HG03432 (cell line): ENCODE data around the gene TBC1D16.
"Not testable (repeated sequence)": the region's sequence is repeated elsewhere in the genome, so short reads cannot be mapped to it uniquely, and the experiment has no call there.

Source experiments
- ATAC-seq: cut with Tn5 transposase; IDR thresholded peaks from one replicate; pipeline ENCODE4 v1.9.1; 2021; ENCODE audit warnings: mild to moderate bottlenecking, moderate library complexity; ENCODE audit not compliant: unreplicated experiment

The TBC1D16 gene

DNA sequence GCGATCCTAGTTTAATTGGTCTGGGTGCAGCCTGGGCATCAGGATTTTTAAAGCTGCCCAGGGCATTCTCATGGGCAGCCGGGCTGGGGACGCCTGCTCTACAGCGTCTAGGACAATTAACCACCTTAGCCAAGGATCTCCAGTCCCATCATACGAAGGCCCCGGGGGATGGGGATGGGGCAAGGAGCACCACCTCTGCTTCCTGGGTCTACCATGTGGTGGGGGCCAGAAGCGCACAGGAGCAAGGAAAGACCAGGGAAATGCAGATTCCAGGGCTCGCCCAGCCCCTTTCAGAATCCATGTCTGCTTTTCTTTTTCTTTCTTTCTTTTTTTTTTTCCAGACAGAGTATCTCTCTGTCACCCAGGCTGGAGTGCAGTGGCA is 29.3 kb downstream of the TBC1D16 start:
- ATAC-seq: no peak

DNA sequence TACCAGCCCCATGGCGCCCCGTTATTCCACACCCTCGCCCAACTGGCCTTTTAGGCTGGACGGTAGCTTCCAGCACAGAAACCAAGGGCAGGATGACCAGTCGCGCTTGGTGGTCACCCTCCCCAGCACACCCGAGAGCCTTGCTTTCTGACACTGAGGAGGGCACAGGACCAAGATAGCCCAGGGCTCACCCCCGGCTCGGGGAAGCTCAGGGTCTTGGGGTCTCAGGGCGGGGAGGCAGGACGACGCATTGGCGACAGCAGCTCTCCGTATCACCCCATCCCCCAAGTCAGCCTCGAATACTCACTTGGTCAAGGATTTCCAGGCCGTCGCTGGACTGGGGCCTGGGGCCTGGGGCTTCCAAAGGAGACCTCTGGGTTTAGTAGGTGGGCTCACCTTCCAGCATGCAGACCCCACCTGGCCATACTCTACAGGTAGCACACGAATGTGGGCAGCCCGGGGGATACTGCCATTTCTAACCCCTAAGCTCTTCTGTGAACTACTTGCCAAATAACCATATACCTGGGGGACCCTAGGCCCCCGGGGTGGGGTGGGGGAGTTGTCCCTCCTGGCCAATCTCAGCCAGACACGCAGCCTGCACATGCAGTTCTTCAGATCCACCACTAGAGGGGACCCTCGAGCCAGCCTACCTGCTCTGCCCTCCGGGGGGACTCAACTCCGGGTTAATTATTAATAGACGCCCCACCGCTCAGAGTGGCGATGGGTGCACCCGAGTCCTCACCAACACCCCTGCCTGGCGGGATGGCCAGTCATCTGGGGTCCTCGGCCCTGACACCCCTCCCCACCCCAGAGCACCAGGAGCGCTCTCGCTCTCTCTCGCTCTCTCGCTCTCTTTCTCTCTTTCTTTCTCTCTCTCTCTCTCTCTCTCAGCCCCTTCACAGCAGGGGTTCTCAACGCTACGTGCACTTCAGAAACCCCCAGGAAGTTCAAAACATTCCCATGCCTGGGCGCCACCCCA is 30.0 kb downstream of the TBC1D16 start:
- no peak for ATAC-seq

DNA sequence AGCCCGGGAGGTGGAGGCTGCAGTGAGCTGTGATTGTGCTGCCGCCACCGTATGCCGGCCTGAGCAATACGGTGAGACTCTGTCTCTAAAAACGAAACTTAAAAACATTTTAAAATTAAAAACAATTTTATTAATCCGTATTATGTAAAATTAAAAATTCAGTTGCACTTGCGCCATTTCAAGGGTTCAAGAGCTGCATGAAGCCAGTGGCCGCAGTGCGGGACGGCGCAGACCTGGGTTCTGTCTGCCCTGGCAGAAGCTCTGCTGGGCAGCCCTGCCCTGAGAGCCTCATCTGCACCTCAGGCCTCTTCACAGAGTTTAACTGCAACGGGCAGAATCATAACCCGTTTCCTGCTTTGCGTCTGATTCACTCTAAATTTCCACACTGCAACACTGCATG is 31.7 kb downstream of the TBC1D16 start:
- no peak for ATAC-seq

- no peak for ATAC-seq
Observed at GRCh38 chr17:80002690-80003490, 32.8 kb downstream of the TBC1D16 start.

DNA sequence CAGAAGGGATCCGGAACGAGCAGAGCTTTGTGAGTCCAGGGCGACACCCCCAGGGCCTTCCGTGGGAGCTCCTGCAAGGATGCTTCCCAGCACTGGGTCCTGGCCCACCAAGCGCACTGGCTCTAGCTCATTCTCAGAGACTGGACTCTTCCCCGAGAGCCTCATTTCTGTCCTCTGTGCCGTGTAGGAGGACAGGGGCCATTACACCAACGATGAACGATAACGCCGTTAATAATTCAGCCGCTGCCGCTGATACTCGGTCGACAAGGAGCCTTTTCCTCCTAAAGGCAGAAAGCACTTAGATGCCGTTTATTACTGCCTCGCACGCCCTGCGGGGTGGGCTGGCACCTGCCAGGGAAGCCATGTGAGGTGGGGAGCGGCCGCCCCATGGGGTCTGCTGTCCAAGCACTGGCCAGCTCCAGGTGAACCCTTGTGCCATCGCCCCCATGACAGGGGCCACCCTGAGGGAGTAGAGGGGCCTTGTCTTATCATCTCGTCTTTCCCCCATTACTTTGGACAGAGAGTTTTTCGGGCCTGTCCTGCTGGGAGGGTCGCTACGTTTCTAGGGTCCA is 33.5 kb downstream of the TBC1D16 start:
- ATAC-seq: no peak

DNA sequence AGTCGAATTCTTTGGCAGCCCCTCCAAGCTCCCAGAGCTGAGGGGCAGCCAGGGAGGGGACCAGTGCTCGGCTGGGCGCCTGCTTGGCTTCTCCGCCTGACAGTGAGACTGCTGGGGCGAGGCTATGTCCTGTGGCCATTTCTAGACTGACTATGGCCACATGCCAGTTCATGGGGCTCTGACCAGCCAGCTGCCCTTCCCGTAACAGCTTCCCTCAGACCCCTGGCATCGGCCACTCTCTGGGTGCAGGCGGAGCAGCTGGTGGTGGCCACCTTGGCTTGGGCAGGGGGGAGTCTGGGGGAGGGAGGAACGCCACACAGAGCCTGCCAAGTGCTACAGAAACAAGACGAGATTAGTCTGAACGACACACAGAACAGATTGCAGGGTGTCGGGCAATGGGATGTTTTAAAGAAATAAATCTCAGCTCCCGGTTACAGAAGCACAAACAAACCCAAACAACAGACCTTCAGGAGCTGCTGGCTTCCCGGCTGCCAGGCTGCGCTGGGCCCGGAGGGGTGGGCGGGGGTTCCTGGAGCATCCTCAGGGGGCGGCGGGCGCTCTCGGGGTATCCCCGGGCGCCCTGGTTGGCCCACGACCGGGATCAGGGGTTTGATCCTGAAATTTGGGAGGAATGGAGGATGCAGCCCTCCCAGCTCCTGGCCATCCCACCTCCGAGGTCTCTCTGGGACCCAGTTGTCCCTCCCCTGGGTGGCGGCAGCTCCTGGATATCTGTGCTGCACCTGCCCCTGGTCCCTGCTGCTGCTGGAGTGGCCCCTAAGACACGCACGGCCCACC is 34.5 kb downstream of the TBC1D16 start:
- ATAC-seq: no peak

DNA sequence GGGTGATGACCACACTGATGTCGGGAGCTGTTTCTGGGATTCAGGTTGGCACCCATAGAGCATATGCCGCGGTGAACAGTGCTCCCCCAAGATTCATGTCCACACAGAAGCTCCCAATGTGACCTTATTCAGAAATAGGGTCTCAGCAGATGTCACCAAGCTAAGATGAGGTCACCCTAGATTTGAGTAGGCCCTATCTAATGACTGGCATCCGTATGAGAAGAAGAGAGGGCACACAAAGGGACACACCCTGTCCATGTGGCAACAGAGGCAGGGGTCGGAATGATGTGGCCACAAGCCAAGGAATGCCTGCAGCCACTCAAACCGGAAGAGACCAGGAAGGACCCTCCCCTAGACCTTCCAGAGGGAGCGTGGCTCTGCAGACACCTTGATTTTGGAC is 35.5 kb downstream of the TBC1D16 start:
- ATAC-seq: no peak

DNA sequence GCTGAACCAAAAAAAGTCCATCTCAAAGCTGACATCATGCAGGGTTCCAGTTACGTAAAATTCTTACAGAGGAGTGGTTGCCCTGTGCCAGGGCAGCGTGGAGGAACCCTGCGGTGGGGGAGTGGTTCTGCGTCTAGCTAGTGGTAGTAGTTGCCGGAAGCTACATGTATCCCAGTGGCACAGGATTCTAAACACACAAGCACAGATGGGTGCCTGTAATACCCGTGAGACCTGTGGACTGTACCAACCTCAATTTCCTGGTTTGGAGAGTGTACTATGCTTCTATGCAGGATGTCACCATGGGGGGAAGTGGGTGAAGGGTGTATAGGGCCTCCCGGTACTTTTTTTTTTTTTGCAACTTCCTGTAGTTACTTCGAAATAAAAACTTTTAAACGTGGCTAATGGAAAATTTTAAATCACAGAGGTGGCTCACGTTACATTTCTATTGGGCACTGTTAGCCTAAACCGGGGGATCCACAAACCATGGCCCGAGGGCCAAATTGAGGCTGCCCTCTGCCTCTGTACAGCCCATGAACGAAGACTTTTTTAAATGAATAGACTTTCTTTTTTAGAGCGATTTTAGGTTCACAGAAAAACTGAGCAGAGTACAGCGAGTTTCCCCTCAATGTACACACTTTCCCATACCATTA is 38.5 kb downstream of the TBC1D16 start:
- ATAC-seq: no peak

DNA sequence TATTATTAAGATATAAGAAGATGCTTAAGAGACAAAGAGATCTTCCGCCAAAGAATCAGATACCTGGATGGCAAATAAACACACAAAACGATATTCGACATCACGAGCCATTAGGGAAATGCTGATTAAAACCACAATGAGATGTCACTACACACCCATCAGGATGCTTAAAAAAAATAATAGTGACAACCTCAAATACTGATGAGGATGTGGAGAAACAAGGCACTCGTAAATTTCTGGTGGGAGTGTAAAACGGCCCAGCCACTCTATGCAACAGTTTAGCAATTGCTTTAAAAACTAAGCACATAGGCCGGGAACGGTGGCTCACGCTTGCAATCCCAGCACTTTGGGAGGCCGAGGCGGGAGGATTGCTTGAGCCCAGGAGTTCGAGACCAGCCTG is 39.4 kb downstream of the TBC1D16 start:
- ATAC-seq: no peak

GRCh38 chr17:79995696-79996095 is 40.0 kb downstream of the TBC1D16 start:
- ATAC-seq: no peak

DNA sequence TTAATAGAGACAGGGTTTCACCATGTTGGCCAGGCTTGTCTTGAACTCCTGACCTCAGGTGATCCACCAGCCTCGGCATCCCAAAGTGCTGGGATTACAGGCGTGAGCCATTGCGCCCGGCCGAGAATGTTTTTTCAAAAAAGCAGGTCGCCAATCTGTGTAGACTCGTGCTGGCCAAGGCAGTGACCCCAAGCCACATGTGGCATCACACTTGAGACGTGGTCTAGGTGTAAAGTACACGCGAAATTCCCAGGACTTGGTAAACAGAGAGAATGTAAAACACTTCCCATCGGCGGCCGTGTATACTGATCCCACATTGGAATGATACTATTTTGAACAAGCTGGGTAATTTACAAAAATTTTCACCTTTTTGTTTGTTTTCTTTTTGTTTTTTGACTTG is 41.1 kb downstream of the TBC1D16 start:
- ATAC-seq: no peak

- ATAC-seq: not testable (repeated sequence)
Observed at GRCh38 chr17:79994228-79994569, 41.5 kb downstream of the TBC1D16 start.

DNA sequence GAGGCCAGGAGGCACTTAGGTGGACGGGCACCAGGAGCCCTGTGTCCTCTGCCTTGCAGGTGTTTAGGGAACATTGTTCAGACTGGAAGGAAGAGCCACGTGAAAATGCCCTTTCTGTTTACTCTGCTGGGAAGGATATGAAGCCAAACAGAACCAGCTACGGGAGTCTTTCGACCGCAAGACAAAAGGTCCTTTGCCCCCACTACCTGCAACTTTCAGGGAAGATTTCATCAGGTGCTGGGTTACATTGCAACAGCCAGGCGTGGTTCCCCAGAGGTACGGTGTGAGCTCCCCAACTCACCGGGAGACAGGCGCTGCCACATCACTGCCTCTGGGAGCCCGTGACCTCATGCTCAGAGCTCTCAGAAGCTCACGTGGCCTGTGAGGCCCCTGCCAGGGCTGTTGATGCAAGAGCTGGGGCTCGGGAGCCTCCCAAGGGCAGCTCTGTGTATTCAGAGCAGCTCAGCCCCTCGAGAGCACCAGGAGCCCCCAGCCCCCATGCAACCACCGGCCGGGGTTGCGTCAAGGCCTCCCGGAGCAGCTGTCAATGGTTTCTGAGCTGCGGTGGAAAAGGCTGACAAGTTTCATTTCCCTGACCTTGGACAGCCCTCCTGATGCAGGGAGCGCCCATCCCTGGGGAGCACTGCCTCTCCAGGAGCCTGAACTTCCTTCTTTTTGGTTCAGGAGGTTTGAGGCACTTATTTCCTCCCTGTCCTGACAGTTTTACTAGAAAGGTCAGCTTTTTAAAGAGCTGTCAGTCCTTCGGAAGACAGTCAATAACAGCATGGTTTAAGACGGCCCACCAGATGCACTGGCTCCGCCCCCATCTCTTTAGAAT is 42.1 kb downstream of the TBC1D16 start:
- no peak for ATAC-seq

DNA sequence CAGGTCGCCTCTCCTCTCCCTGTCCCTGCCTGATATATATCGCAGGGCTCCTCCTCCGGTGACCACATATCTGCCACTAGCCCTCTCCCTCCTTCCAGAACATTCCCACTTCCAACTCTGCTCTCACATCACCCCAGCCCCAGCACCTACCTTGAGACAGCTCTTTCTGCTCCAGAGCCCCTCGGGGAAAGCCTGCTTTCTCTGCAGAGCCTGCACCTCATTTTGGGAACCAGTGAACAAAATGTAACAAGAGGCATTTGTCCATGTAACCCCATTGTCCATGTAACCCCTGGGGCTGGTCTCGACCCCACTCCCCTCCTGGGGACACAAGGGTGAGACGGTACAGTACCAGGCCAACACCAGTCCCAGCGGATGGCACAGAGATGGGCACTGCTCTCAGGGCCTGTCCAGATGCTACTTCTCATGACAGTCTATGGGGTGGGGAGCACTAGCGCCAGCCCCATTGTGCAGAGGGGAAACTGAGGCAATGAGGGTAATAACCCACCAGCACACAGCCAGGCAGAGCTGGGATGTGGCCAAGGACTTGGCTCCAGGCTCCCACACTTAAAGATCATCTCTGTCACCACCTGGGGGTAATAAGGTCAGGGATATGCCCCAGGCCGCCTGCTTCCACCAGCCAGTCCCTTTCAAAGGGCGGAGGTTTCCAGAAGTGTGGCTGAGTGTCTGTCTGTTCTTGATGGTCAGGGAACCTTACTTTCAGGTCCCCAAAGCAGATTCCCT is 42.9 kb downstream of the TBC1D16 start:
- no peak for ATAC-seq

DNA sequence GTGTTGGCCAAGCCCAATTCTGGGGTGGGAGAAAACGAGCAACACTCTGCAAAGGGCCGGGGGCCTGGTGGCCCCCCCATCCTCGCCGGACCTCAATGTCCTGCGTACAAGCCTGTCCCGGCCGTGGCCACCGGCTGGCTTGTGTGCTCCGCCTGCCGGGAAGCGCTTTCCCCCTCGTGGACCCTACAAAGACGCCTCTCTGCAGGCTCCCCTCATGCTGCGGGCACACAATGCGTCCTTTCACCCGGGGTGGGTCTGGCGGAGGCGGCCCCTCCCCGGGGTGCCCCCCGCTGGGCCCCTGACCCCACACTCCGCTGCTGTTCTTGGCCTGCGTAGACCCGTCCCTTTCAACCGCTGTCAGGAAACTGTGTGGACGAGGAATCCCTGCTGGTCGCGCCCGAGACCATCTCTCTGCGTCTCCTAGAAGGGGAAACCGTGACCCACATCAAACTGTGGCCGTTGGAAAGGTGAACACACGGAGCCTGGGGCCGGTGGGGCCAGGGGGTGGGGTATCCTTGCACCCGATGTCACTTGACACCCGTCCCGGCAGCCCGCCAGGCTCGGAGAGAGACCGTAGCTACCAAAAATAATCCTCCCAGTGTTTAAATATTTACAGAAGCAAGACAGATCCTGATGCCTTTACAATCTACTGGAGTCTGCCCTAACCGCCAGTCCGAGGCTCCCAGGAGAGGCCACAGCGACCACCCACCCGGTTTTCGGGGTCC is 43.6 kb downstream of the TBC1D16 start:
- no peak for ATAC-seq

GRCh38 chr17:79991140-79991923 is 44.3 kb downstream of the TBC1D16 start:
- no peak for ATAC-seq

GRCh38 chr17:79990704-79991103 is 45.0 kb downstream of the TBC1D16 start:
- ATAC-seq: no peak
